ENCODE data around the gene RAB23. TPM values are rescaled to one million over a fixed set of nuclear protein-coding genes. Genes with fewer than 3 reads are reported as not detected.

Gene RAB23
- total and polyA plus RNA-seq, 2 experiments from 2014 or later: 5.2 to 16.7 TPM

GRCh38 chr6:57246307-57246706, 24.2 kb upstream of the RAB23 start:
- no peak for DNase-seq (ENCODE audit: low spot score)
- no peak overlapping the region for H3K4me3 ChIP-seq
- H3K9me3 Mint-ChIP-seq: no peaks in the 10 kb centered on the region
- no peak overlapping the region for H3K4me3 Mint-ChIP-seq
- H3K4me1 ChIP-seq (ENCODE audit: insufficient read depth): no peaks in the 10 kb centered on the region
- H4K20me1 ChIP-seq (replicated peaks; ENCODE audit: insufficient read depth): no peaks in the 10 kb centered on the region
- H3K27ac Mint-ChIP-seq: no peak overlapping the region
- H3K4me1 Mint-ChIP-seq: peaks cover 2% of the 10 kb centered on the region; the same call in 1 of the 3 replicates
- no peaks in the 10 kb centered on the region for H3K27me3 ChIP-seq (ENCODE audit: insufficient read depth)
- no peaks in the 10 kb centered on the region for H3K79me2 ChIP-seq (replicated peaks; ENCODE audit: insufficient read depth)
- H3K4me2 ChIP-seq: no peak overlapping the region
- no peaks in the 10 kb centered on the region for H3K27me3 Mint-ChIP-seq (ENCODE audit: insufficient read depth, low read depth, poor library complexity)
- H3F3A ChIP-seq (replicated peaks; ENCODE audit: low read depth): no peaks in the 10 kb centered on the region
- ATAC-seq: no peak
- no peaks in the 10 kb centered on the region for H3K9me2 ChIP-seq (ENCODE audit: insufficient read depth)
- no peaks in the 10 kb centered on the region for H3K36me3 Mint-ChIP-seq (ENCODE audit: low read depth)
- TF ChIP-seq, protein P1, sequence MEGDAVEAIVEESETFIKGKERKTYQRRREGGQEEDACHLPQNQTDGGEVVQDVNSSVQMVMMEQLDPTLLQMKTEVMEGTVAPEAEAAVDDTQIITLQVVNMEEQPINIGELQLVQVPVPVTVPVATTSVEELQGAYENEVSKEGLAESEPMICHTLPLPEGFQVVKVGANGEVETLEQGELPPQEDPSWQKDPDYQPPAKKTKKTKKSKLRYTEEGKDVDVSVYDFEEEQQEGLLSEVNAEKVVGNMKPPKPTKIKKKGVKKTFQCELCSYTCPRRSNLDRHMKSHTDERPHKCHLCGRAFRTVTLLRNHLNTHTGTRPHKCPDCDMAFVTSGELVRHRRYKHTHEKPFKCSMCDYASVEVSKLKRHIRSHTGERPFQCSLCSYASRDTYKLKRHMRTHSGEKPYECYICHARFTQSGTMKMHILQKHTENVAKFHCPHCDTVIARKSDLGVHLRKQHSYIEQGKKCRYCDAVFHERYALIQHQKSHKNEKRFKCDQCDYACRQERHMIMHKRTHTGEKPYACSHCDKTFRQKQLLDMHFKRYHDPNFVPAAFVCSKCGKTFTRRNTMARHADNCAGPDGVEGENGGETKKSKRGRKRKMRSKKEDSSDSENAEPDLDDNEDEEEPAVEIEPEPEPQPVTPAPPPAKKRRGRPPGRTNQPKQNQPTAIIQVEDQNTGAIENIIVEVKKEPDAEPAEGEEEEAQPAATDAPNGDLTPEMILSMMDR (conservative IDR thresholded peaks at IDR 0.05; ENCODE audit: low read depth in 2 of 2): no peak
- TF ChIP-seq, protein P2, sequence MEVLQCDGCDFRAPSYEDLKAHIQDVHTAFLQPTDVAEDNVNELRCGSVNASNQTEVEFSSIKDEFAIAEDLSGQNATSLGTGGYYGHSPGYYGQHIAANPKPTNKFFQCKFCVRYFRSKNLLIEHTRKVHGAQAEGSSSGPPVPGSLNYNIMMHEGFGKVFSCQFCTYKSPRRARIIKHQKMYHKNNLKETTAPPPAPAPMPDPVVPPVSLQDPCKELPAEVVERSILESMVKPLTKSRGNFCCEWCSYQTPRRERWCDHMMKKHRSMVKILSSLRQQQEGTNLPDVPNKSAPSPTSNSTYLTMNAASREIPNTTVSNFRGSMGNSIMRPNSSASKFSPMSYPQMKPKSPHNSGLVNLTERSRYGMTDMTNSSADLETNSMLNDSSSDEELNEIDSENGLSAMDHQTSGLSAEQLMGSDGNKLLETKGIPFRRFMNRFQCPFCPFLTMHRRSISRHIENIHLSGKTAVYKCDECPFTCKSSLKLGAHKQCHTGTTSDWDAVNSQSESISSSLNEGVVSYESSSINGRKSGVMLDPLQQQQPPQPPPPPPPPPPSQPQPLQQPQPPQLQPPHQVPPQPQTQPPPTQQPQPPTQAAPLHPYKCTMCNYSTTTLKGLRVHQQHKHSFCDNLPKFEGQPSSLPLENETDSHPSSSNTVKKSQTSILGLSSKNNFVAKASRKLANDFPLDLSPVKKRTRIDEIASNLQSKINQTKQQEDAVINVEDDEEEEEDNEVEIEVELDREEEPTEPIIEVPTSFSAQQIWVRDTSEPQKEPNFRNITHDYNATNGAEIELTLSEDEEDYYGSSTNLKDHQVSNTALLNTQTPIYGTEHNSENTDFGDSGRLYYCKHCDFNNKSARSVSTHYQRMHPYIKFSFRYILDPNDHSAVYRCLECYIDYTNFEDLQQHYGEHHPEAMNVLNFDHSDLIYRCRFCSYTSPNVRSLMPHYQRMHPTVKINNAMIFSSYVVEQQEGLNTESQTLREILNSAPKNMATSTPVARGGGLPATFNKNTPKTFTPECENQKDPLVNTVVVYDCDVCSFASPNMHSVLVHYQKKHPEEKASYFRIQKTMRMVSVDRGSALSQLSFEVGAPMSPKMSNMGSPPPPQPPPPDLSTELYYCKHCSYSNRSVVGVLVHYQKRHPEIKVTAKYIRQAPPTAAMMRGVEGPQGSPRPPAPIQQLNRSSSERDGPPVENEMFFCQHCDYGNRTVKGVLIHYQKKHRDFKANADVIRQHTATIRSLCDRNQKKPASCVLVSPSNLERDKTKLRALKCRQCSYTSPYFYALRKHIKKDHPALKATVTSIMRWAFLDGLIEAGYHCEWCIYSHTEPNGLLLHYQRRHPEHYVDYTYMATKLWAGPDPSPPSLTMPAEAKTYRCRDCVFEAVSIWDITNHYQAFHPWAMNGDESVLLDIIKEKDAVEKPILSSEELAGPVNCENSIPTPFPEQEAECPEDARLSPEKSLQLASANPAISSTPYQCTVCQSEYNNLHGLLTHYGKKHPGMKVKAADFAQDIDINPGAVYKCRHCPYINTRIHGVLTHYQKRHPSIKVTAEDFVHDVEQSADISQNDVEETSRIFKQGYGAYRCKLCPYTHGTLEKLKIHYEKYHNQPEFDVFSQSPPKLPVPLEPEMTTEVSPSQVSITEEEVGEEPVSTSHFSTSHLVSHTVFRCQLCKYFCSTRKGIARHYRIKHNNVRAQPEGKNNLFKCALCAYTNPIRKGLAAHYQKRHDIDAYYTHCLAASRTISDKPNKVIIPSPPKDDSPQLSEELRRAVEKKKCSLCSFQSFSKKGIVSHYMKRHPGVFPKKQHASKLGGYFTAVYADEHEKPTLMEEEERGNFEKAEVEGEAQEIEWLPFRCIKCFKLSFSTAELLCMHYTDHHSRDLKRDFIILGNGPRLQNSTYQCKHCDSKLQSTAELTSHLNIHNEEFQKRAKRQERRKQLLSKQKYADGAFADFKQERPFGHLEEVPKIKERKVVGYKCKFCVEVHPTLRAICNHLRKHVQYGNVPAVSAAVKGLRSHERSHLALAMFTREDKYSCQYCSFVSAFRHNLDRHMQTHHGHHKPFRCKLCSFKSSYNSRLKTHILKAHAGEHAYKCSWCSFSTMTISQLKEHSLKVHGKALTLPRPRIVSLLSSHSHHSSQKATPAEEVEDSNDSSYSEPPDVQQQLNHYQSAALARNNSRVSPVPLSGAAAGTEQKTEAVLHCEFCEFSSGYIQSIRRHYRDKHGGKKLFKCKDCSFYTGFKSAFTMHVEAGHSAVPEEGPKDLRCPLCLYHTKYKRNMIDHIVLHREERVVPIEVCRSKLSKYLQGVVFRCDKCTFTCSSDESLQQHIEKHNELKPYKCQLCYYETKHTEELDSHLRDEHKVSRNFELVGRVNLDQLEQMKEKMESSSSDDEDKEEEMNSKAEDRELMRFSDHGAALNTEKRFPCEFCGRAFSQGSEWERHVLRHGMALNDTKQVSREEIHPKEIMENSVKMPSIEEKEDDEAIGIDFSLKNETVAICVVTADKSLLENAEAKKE (CRISPR knock-in tag; IDR thresholded peaks at IDR 0.05): no peak
- no peak for TF ChIP-seq EZH2phosphoT487 (IDR thresholded peaks at IDR 0.05; ENCODE audit: unreplicated experiment)
- TF ChIP-seq JUNB (IDR thresholded peaks at IDR 0.05; ENCODE audit: unreplicated experiment): no peak
- no peak for TF ChIP-seq EZH2 (IDR thresholded peaks at IDR 0.05; ENCODE audit: low read depth, unreplicated experiment)
- no peak for TF ChIP-seq ZNF331 (CRISPR knock-in tag; IDR thresholded peaks at IDR 0.05; ENCODE audit: low read depth)
- TF ChIP-seq CREB1 (CRISPR knock-in tag; IDR thresholded peaks at IDR 0.05; ENCODE audit: low read depth): no peak
- no peak for TF ChIP-seq ZNF114 (CRISPR knock-in tag; IDR thresholded peaks at IDR 0.05)
- no peak for TF ChIP-seq POLR2AphosphoS5 (IDR thresholded peaks at IDR 0.05; ENCODE audit: low read depth)
- TF ChIP-seq, protein P3, sequence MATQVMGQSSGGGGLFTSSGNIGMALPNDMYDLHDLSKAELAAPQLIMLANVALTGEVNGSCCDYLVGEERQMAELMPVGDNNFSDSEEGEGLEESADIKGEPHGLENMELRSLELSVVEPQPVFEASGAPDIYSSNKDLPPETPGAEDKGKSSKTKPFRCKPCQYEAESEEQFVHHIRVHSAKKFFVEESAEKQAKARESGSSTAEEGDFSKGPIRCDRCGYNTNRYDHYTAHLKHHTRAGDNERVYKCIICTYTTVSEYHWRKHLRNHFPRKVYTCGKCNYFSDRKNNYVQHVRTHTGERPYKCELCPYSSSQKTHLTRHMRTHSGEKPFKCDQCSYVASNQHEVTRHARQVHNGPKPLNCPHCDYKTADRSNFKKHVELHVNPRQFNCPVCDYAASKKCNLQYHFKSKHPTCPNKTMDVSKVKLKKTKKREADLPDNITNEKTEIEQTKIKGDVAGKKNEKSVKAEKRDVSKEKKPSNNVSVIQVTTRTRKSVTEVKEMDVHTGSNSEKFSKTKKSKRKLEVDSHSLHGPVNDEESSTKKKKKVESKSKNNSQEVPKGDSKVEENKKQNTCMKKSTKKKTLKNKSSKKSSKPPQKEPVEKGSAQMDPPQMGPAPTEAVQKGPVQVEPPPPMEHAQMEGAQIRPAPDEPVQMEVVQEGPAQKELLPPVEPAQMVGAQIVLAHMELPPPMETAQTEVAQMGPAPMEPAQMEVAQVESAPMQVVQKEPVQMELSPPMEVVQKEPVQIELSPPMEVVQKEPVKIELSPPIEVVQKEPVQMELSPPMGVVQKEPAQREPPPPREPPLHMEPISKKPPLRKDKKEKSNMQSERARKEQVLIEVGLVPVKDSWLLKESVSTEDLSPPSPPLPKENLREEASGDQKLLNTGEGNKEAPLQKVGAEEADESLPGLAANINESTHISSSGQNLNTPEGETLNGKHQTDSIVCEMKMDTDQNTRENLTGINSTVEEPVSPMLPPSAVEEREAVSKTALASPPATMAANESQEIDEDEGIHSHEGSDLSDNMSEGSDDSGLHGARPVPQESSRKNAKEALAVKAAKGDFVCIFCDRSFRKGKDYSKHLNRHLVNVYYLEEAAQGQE (IDR thresholded peaks at IDR 0.05; ENCODE audit: unreplicated experiment): no peak
- no peak for TF ChIP-seq ETS1 (IDR thresholded peaks at IDR 0.05)
- no peak for TF ChIP-seq STAT1 (IDR thresholded peaks at IDR 0.05; ENCODE audit: unreplicated experiment)
- TF ChIP-seq NANOG (IDR thresholded peaks at IDR 0.05; ENCODE audit: borderline replicate concordance): no peak
- H2AFZ ChIP-seq: no peak overlapping the region
- no peak overlapping the region for H3K27ac ChIP-seq (ENCODE audit: low read depth)
- H3K36me3 ChIP-seq (ENCODE audit: insufficient read depth): no peaks in the 10 kb centered on the region

Measured in GM23338 (cell line).